Activated CD4-positive, alpha-beta T cell treated with anti-CD3 and anti-CD28 coated beads, Interleukin-2, amount 50 U/mL, for 24 hours (primary cell): Measurements from ENCODE around the gene KRT80.

Source experiments
- DNase-seq, 2 donors: peaks; one replicate each; pipeline ENCODE4 v3.0.0-alpha.2; 2020; ENCODE audit warnings: low read depth in 1 of 2, low spot score in 1 of 2

The KRT80 gene

DNA sequence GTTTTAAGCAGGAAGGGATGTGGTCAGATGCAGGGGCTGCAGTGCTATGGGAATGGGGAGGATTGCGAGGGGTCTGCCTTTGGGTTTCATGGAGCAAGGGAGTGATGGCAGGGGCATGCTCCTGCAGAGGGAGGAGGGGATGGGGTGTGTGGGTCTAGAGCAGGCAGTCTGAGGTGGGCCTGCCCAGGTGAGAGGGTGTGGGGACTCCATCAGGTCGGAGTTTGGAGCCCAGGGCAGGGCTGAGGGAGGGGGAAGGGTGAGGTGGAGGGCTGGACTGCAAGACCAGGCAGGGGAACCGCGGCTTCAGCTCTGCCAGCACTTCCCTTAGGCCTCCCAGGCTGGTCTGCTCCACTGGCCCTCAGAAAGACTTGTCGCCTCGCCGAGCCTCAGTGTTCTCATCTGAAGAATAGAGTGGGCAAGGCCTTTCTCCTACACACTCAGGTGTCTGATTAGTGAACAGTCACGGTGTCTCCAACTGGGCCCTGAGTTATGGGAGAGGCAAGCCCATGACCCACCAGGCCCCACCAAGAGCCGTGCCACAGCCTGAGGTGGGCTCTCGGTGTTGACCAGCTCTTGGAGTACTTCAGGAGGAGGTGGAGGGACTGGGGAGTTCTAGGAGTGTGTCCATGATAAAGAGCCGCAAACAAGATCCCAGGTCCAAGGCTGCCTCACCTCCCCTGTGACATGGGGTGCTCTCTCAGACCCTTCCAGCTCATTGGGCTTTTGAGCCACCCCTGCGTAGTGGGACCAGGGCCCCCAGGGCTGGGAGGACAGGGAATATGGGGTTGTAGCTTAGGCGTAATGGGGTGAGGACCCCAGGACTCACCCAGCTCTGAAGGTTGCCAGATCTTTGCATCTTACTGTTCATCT lies 20.1 kb upstream of the KRT80 start:
- DNase-seq = no peak

- DNase-seq = no peak
Measured at GRCh38 chr12:52210925-52211650, 19.3 kb upstream of the KRT80 start.

DNA sequence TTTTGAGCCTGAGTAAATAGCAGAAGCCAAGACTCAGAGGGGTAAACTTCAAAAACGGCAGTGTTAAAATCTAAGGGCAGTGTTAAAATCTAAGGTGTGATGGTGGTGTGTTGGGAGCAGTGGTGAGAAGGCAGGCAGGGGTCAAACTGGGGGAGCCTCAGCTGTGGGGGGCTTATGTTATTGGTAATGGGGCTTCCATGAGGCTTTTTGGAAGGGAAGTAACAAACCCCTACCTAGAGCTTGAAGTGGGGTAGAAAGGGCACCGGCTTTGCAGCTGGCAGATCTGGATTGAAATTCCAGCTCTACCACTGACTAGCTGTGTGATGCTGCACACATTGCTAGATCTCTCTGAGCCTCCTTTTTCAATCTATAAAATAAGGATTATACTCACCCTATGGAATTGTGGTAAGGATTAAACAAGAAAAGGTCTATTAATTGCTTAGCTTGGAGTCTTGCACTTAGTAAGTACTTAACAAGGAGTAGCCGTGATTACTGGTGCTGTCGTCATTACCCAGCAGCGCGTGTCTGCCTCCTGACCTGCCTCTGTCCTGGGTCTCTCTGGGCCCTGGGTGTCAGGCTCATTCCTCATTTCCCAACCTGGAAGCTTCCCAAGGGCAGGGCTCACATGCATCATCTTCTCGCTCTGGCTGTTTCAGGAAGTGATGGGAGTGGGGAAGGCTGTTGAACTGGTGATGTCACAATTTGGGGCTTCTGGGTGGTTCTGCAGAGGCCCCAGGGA lies 18.5 kb upstream of the KRT80 start:
- no peak for DNase-seq

- DNase-seq = no peak
Measured at GRCh38 chr12:52209321-52209720, 17.5 kb upstream of the KRT80 start.

DNA sequence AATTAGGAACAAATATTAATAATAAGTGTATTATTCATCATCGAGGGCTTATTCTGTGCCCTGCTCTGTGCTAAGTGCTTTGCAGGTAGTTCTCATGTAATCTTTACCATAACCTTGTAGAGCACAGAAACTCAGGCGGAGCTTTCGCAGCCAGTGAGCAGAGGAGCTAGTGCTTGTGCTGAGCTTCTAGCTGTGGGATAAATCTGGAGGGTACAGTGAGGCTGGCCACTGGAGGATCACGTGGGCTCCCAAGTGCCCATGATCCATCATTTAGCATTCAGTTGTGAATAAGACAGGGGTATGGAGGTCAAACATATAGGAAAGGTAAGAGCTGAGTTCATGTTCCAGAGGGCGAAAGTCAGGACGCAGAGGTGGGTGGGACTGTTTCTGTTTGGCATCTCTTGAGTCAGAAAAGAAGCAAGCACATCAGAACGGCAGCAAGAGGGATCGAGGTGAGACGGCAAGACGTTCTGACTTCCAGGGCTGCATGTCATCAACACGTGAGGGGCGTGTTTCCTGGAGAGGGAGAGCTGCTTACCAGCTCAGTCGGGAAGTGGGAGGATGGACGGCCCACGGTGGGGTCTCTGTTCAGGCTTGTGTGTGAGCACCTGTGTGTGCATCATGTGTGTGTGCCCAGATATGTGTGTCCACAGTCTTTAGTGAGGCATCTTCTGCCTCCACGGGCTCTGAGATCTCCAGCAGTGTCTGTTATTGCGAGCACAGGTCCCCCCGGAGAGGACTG lies 16.8 kb upstream of the KRT80 start:
- DNase-seq = no peak

- no peak for DNase-seq
Measured at GRCh38 chr12:52207895-52208294, 16.1 kb upstream of the KRT80 start.

DNA sequence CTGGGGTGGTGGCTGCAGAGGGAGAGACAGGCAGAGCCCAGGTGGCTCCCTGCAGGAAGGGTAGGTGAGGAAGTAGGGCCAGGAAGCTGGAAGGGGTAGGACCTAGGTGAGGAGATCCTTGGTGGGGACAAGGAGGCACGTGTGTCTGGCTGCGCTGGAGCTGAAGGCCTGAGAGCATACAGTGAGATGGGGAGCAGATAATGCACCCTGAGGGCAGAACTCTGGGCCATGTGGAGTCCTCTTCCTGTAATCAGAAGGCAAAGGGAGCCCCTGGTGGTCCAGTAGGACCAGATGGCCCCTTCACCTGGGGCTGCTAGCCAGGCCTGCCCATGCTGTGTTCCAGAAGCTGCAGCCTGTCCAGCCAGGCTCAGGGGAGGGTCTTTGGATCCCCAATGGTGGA lies 15.3 kb upstream of the KRT80 start:
- DNase-seq = no peak

DNA sequence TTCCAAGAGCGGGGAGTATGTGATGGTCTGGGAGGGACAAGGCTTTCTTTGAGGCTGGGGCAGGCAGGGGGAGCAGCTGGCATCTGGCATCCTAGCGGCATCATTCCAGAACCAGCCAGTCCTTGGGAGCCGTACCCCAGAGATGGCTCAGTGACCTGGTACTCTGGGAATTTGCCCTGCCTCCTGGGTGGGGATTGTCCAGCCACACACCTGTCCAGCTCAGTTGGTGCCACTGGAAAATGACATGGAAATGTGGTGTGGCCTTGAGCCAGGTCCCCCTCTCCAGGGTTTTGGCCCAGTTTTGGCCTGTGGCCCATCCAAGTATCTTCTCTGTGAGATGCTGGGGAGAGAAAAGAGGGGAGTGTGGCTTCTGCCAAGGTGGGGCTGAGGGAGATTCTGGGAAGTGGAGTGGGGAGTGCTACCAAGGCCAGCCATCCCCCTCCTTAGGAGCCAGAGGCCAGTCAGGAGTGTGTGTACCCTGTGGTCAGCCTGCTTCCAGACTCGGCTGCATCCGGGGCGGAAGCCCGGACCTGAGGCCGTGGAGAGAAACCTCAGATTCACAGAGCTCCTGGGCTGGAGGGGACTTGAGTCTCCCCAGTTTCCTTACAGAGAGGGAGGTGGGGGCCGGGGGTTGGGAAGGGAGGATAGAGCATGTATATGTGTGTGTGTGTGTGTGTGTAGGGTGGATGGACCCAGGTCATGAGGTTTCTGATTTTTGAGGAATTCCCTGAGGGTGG lies 14.7 kb upstream of the KRT80 start:
- DNase-seq = no peak

- no peak for DNase-seq
Measured at GRCh38 chr12:52205612-52206303, 13.9 kb upstream of the KRT80 start.

DNA sequence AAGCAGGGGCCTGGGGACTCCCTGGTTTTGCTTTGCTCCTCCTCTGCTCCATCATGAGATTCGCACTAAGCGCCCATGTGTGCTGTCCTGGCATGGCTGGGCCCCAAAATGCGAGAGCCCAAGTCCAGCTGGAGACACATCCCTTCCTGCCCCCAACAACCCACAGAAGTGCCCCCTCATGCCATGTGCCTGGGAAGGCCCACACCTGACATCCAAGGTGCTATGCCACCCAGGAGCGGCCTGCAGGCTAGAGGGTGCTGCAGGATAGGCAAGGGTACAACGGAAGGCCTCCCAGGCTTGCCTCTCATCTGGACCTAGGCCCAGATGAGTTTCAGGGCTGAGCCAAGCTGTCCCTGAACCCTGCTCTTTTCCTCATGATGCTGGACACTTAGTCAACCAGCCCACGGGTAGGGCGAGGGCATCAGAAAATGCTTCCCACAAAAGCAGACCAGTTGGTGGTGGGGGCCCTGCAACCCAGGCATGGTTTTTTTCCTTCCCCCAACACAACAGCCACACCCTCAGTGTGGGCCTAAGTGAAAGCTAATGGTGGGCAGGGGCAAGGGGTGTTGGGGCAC lies 13.2 kb upstream of the KRT80 start:
- no peak for DNase-seq

GRCh38 chr12:52204095-52204930 lies 12.5 kb upstream of the KRT80 start:
- DNase-seq = no peak

- no peak for DNase-seq
Measured at GRCh38 chr12:52203079-52203921, 11.5 kb upstream of the KRT80 start.

DNA sequence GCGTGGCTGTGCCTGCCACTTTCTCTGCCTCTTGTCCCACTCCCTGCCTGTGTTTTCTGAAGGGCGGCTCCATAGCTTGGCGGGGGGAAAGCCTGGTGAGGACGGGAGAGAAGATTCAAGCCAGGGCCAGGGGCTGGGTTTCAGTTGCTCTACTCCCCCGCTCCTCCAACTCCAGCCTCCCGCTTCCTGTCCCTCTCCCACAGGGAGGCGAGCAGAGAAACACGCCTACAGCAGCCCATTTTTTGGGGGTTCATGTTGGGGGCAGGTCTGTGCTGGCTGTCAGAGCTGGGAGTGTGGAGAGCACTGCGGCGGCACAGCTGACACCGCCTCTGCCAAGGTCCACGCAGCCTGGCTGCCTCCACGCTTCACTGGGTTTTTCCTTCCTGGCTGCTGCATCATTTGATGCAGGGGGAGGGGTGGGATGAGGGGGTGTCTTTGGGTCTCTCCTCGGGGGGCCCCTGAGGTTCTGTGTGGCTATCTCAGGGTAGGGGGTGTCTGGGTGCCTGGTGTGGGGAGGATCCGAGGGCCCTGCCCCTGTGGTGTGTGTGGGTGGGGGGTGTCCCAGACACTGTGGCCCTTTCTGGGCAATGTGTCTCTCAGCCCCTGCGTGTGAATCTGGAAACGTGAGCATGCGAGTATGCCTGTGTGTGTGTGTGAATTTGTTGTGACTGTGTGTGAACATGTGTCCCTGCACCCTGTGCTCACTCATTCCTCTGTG lies 10.7 kb upstream of the KRT80 start:
- DNase-seq = no peak

GRCh38 chr12:52201451-52201839 lies 9.6 kb upstream of the KRT80 start:
- DNase-seq = no peak

GRCh38 chr12:52200781-52201450 lies 9.1 kb upstream of the KRT80 start:
- DNase-seq = no peak

DNA sequence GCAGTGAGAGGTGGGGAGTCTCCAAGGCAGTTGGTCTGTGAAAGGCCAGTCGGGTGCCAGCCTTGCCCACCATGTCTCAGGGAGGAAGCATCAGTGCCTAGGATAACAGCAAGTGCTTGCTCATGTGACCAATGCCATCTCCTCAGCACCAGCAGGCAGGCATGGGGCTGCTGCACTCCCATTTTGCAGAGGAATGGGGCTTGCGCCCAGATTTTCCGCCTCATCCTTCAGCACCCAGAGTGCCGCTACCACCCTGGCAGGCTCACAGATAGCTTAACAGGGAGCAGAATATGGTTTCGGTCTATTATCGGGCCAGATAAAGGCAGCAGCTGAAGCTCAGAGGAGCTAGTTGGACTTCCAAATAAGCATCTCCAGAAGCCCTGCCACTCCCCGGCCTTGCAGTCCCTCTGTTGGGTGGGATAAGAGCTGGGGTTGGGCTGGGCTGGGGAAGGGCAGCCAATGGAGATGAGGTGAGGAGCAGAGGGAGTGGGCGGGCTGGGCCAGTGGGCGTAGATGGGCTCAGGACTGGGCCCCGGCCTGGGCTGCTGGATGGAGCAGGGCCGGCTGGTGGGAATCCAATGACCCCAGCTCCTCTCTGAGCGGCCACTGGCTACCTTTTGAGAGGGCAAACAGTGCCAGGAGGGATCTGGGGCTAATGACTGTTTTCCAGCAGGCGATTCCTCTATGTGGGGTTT lies 8.4 kb upstream of the KRT80 start:
- DNase-seq = no peak
